Type B pancreatic cell (in vitro differentiated cells): ENCODE data around the gene SIPA1L3. TPM values are rescaled to one million over a fixed set of nuclear protein-coding genes. Genes with fewer than 3 reads are reported as not detected.
A peak's percentile ranks its signal among the peaks of the same experiment; 100 is the strongest.

Experiments used
- DNase-seq: peaks from one replicate; pipeline ENCODE4 v3.0.0; 2021; ENCODE audit warnings: mixed read lengths; ENCODE audit not compliant: unreplicated experiment; ENCODE audit errors: extremely low spot score
- H3K27ac Mint-ChIP-seq: 2 replicates; pipeline ENCODE4 v1.8.0; 2021; ENCODE audit warnings: mild to moderate bottlenecking, mixed read lengths
- H3K27me3 Mint-ChIP-seq: 2 replicates; pipeline ENCODE4 v1.8.0; 2021; ENCODE audit warnings: mixed read lengths
- H3K36me3 Mint-ChIP-seq: 2 replicates; pipeline ENCODE4 v1.8.0; 2021; ENCODE audit warnings: mixed read lengths
- H3K4me1 Mint-ChIP-seq: one replicate; pipeline ENCODE4 v1.8.0; 2021; ENCODE audit warnings: mixed read lengths; ENCODE audit not compliant: unreplicated experiment
- H3K4me3 Mint-ChIP-seq: 2 replicates; pipeline ENCODE4 v1.8.0; 2021; ENCODE audit warnings: mild to moderate bottlenecking, mixed read lengths
- H3K9me3 Mint-ChIP-seq: 2 replicates; pipeline ENCODE4 v1.8.0; 2021; ENCODE audit warnings: mixed read lengths
- total RNA-seq: library from RNA; stranded (reverse); gene quantifications from 2 replicates; pipeline ENCODE4 v1.2.1, GENCODE V29; 2021; ENCODE audit warnings: low replicate concordance
- TF ChIP-seq, protein P1 (sequence below): fragments of 200-600 bp; sonication (generic); conservative IDR thresholded peaks from 2 replicates; pipeline ENCODE4 v1.5.0; 2021; ENCODE audit warnings: antibody characterized with exemption, mild to moderate bottlenecking

SIPA1L3 gene
- total RNA-seq, 1 donor from 2014 or later, result 53.7 TPM

DNA sequence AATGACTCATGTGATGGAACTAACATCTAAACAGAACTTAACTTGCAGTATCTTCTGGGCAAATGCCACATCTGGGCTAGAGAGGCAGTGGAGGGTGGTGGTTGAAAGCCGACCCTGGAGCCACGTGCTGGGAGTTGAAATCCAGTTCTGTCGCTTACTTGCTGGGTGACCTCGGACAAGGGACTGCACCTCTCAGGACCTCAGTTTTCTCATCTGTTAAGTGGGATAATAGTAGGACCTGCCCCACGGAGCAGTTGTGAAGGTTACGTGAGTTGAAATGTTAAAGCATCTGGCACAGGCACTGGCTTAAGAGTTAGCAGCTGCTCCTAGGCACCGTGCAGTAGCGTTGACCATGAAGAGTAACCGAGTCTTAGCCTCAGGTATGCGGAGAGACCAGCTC, 76.1 kb downstream of the SIPA1L3 start:
- TF ChIP-seq, protein P1, sequence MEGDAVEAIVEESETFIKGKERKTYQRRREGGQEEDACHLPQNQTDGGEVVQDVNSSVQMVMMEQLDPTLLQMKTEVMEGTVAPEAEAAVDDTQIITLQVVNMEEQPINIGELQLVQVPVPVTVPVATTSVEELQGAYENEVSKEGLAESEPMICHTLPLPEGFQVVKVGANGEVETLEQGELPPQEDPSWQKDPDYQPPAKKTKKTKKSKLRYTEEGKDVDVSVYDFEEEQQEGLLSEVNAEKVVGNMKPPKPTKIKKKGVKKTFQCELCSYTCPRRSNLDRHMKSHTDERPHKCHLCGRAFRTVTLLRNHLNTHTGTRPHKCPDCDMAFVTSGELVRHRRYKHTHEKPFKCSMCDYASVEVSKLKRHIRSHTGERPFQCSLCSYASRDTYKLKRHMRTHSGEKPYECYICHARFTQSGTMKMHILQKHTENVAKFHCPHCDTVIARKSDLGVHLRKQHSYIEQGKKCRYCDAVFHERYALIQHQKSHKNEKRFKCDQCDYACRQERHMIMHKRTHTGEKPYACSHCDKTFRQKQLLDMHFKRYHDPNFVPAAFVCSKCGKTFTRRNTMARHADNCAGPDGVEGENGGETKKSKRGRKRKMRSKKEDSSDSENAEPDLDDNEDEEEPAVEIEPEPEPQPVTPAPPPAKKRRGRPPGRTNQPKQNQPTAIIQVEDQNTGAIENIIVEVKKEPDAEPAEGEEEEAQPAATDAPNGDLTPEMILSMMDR, result no peak
- Mint-ChIP-seq H3K9me3 (no peaks in the 10 kb centered on the region), H3K27me3 (no peaks in the 10 kb centered on the region), H3K27ac (no peak overlapping the region), H3K36me3 (no peaks in the 10 kb centered on the region), H3K4me1 (peaks cover 43% of the 10 kb centered on the region), H3K4me3 (no peak overlapping the region)
- no peak for DNase-seq

DNA sequence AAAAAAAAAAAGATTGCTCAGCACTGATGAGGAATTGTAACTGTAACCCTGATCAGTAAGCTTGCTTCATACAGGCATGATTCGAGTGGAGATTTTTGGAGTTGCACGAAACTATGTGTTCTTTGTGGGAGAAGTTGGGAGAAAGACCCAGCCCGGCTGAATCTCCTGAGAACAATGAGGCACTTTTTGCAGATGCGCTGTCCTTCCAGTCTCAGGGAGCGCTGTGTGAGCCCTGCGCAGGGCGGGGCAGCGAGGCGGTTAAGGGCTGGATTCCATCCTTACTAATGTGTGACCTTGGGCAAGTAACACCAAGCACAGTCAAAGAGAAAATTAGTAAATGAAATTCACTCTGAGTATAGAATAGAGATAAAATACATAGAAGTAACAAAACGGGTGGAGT, 76.9 kb downstream of the SIPA1L3 start:
- peak overlapping the region; percentile 28 for H3K27ac Mint-ChIP-seq
- TF ChIP-seq, protein P1, result no peak
- H3K4me1 Mint-ChIP-seq, result peaks cover 47% of the 10 kb centered on the region
- no peaks in the 10 kb centered on the region for H3K27me3 Mint-ChIP-seq
- no peak for DNase-seq
- H3K9me3 Mint-ChIP-seq, result no peaks in the 10 kb centered on the region
- H3K36me3 Mint-ChIP-seq, result no peaks in the 10 kb centered on the region
- no peak overlapping the region for H3K4me3 Mint-ChIP-seq

DNA sequence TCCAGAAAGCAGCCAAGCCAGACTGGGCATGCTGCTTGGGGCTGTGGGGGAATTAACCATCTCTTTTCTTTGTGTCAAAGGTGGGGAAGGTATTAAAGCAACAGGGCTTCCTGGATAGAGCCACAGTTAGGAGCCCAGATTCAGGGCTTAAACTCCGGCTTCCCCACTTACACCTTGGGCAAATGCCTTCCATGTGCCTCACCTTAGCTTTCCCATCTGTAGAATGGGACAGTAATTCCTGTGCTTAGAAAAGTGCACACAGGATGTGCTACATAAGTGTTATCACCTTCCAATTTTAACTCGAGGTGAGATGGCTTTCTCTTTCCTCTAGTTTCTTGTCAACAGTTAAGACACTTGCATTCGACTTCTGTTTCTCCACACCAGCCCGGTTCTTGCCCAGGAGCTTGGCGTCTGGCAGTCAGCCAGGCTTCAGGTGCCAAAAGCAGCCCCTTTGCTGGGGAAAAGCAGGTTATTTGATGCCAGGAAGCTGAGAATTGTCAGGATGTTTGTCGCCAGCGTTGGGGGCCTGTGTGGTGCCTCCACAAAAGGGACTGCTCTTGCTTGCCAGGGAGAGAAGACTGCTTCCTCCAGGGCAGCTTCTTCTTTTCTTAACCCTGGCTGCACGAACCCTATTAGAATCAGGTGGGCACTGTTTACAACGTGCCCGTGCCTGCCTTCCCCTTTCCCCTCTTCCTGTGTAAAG, 79.2 kb downstream of the SIPA1L3 start:
- Mint-ChIP-seq H3K9me3 (no peaks in the 10 kb centered on the region), H3K27ac (peak overlapping the region; percentile 41), H3K4me3 (no peak overlapping the region), H3K4me1 (peaks cover 40% of the 10 kb centered on the region), H3K36me3 (no peaks in the 10 kb centered on the region), H3K27me3 (no peaks in the 10 kb centered on the region)
- DNase-seq, result no peak
- TF ChIP-seq, protein P1, result no peak

DNA sequence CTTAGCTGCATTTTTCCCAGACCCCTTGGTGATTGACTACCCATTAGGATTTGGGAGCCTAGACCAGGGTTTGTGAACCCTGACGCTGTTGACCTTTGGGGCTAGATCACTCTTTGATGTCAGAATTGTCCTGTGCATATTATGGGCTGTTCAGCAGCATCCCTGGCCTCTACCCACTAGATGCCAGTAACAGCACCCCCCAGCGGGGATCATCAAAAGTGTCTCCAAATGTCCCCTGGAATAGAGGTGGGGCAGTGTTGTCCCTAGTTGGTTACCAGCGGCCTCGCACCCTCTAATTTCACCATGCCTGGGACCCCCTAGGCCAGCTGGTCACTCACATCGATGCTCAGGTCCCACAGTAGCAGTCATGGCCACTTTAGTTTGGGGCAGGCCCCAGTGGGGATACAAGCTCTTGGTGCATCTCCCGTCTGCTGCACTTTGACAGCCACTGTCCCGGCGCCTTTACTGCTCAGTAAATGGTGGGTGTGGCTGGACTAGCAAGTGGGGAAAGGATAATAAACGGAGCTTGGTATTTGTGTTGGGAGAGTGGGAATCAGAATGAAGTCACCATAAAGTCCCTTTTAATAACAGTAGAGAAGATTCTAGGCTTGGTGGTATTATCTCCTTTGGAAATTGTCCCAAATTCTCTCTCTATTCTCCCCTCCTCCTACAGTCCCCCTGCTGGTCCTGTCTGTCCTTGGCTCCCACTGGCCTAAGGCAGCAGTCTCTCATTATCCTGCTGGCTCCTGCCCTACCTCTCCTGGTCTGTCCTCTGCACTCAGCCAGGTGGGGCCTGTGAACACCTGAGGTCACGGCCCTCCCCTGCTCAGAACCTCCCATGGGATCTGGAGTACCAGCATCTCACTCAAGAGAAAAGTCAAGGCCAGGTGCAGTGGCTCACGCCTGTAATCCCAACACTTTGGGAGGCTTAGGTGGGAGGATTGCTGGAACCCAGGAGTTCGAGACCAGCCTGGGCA, 80.6 kb downstream of the SIPA1L3 start:
- Mint-ChIP-seq H3K4me1 (peaks cover 34% of the 10 kb centered on the region), H3K27ac (no peak overlapping the region), H3K36me3 (no peaks in the 10 kb centered on the region), H3K9me3 (no peaks in the 10 kb centered on the region), H3K4me3 (no peak overlapping the region), H3K27me3 (no peaks in the 10 kb centered on the region)
- DNase-seq, result no peak
- TF ChIP-seq, protein P1, result peak; percentile 46

DNA sequence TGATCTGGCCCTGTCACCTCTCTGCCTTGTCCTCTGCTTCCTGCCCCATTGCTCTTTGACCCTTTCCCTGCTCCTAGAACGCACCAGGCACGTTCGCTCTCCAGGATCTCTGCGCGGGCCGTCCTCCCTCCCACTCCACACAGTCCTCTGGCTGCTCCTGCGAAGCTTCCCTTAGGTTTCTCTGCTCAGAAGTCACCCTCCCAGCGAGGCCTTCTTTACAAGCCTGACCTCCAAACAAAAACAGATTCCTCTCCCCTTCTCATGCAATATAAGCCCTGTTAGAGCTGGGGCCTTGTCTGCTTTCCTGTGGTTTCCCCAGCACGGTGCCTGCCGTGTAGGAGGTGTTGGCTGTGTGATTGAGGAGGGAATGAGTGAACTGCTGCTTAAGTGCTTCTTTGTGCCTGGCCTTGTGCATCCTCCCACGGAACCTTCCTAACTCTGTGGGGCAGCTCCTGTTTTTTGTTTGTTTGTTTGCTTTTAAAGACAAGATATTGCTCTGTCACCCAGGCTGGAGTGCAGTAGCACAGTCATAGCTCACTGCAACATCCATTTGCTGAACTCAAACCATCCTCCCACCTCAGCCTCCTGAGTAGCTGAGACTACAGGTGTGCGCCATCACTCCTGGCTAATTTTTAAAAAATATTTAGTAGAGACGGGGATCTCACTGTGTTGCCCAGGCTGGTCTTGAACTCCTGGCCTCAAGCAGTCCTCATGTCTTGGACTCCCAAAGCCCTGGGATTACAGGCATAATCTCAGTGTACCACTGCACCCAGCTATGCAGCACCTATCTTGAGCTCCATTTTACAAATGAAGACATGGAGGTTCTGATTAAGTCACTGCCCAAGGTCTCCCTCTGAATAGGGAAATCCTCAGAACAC, 82.0 kb downstream of the SIPA1L3 start:
- no peak for DNase-seq
- no peaks in the 10 kb centered on the region for H3K9me3 Mint-ChIP-seq

More for the DNA sequence above, 82.0 kb downstream of the SIPA1L3 start:
- peaks cover 32% of the 10 kb centered on the region for H3K4me1 Mint-ChIP-seq
- H3K27ac Mint-ChIP-seq, result peak overlapping the region; percentile 78
- peak overlapping the region; percentile 72 for H3K4me3 Mint-ChIP-seq
- TF ChIP-seq, protein P1, result no peak
- no peaks in the 10 kb centered on the region for H3K36me3 Mint-ChIP-seq
- H3K27me3 Mint-ChIP-seq, result no peaks in the 10 kb centered on the region
